Lower leg skin (tissue), 3 donors: ENCODE data around the gene SLC38A11.

Experiments
- CTCF ChIP-seq, 3 donors: fragments of 450-650 bp; IDR thresholded peaks; one replicate each; pipeline ENCODE4 v1.5.1; 2016; ENCODE audit warnings: antibody characterized with exemption in 3 of 3, mild to moderate bottlenecking in 3 of 3, moderate library complexity in 2 of 3
- POLR2A ChIP-seq, 2 donors: fragments of 450-650 bp; IDR thresholded peaks; one replicate each; pipeline ENCODE4 v1.6.1; 2016 to 2017; ENCODE audit warnings: antibody characterized with exemption in 2 of 2, mild to moderate bottlenecking in 1 of 2, moderate library complexity in 1 of 2

- TF ChIP-seq CTCF (IDR thresholded peaks at IDR 0.05) (no peak), POLR2A (IDR thresholded peaks at IDR 0.05) (no peak)
Observed at GRCh38 chr2:164905307-164905706, 50.0 kb downstream of the SLC38A11 start.
